Activated CD4-positive, alpha-beta T cell treated with anti-CD3 and anti-CD28 coated beads, Interleukin-2, amount 50 U/mL, for 16 hours (primary cell): Measurements from ENCODE around the gene IL6R.
A peak's percentile ranks its signal among the peaks of the same experiment; 100 is the strongest.
"Not testable (repeated sequence)": the region's sequence is repeated elsewhere in the genome, so short reads cannot be mapped to it uniquely, and the experiment has no call there.

Experiments used
- DNase-seq: peaks from one replicate; pipeline ENCODE4 v3.0.0-alpha.2; 2020

Gene IL6R

DNA sequence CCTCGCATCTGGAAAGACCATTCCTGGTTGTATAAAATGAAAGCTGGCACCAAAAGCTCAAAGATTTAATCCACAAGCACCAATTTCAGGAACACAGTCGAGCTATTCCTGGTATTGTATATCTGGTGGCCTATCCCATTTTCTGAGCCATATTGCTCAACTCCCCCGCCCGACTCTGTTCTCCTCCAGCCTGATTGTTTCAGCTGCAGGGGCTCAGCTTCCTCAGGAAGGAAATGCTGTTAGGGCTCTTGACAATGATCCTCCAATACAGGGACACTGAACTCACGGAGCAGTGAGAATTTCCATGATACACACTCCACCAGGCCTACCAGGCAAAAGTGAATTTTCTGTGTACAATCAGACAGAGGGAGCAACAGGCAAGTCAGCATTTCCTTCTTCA is 80.0 kb downstream of the IL6R start:
- no peak for DNase-seq

DNA sequence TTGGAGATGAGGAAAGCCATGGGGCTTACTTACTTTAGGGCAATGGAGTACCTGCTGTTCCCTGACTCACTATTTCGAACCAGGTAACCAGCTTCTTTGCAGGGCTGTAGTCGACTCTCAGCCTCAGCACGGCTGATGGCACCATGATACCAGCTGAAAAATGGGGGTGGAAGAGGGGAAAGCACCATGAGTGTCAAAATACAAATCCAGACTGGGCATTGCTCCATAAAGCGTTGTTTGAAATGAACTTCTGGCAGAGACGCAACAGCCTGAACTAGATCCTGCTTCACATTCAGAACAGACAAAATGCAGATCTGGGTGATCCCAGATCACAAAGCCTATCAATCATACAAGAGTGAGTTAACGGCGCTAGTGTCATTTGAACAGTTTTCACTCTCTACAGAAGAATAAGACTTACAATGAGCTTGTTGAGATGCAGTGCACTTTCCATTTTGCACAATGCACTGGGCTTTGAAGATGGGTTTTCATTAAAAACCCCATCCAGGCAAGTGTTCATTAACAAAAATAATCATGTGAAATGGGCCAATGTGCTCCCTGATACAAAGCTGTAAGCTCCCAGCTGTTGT is 80.9 kb downstream of the IL6R start:
- no peak for DNase-seq

DNA sequence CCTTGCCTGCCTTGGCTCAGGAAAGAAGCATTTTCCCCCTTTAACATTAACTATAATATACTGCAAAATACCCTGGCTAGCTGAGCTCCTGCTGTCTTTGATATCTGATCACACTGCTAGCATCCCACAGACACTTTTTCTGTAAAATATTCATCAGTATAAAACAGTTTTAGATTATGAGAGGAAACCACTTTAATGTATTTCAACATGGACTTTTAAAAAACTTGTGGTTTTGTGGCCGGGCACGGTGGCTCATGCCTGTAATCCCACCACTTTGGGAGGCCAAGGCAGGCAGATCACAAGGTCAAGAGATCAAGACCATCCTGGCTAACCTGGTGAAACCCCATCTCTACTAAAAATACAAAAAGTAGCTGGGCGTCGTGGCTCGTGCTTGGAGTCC is 81.6 kb downstream of the IL6R start:
- DNase-seq: not testable (repeated sequence)

DNA sequence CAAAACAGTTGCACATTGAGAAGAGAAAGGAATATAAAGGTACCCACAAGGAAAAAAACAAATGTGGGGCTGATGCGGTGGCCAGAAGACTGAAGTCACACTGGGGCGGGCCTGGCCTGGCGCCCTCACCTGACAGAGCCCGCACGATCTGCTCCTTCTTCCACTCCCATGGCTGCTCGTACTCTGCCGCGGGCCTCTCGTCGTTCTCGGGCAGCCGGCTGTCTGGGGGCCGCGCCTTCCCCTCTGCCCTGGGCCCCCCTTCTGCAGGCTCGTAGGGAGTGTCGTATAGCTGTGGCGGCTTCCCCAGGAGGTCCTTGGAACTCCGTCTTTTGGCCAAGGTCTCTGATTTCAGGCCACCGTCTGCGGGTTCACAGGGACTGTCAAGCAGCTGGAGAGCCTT is 83.8 kb downstream of the IL6R start:
- no peak for DNase-seq

DNA sequence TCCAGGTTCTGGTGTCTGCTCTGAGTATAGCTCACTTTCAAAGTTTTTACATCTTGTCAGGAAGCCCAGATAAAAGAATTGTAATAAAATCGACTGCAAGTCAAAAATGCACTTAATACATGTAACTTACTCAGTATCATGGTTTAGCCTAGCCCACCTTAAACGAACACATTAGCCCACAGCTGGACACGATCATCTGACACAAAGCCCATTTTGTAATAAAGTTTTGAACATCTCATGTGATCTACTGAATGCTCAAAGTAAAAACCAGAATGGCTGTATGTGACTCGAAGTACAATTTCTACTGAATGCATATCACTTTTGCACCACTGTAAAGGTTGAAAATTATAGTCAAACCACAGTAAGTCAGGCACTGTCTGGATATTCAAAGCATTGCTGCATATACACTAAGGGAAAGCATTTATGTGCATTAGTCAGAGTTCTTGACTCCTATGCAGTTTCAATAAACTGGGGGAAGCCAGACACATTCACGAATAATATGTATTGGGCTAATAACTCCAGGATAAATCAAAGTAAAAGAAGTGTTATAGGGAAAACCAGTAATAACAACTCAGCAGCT is 84.6 kb downstream of the IL6R start:
- no peak for DNase-seq

DNA sequence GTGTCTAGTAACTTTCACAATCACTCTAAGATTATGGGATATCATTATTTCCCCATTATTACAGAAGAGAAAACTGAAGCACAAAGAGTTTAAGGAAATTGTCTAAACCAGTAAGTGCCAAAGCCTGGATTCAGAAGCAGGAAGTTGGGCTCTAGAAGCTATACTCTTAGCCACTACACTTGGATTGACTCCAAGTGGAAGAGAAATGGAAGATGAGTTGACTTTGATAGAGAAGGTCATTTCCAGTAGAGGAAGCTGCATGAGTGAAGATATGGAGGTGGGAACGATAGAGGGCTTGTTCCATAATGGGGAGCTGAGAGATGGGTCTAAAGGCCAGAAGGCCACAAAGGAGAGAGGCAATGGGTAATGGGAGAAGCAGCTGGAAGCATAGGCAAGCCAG is 85.2 kb downstream of the IL6R start:
- no peak for DNase-seq

DNA sequence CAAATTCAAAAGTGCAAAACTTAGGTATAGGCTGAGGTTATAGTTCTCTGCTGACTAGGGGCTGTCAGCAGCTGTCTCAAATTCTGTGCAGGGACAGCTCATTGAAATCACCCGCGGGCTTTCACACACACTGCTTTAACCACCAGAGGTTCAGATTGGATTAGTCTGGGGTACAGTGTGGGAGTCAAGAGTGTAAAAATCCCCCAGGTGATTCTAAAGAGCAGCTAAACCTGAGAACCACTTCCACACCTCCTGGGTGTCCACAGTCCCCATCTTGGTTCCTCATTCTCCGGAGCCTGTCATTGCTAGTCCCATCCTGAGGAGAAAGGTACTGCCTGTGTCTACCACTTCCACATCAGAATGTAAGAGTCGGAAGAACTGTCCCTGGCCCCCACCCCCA is 87.0 kb downstream of the IL6R start:
- DNase-seq: no peak

DNA sequence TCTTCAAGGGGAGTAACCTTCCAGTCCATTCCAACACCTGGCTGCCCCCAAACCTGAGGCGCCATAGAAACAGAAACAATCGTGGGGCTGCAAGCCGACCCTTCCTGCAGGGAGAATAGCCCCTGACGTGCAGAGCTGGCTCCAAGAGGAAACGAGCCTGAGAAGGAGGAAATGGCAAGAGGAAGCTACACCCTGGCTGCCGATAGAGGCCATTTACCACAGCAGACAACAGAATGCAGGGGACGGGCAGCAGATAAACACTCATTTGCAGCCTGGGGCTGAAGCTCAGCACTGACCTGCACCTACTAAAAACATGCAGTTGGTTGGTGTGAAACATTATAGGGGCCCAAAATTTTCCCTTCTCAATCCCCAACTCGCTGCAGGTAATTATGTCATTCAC is 88.1 kb downstream of the IL6R start:
- DNase-seq: no peak

DNA sequence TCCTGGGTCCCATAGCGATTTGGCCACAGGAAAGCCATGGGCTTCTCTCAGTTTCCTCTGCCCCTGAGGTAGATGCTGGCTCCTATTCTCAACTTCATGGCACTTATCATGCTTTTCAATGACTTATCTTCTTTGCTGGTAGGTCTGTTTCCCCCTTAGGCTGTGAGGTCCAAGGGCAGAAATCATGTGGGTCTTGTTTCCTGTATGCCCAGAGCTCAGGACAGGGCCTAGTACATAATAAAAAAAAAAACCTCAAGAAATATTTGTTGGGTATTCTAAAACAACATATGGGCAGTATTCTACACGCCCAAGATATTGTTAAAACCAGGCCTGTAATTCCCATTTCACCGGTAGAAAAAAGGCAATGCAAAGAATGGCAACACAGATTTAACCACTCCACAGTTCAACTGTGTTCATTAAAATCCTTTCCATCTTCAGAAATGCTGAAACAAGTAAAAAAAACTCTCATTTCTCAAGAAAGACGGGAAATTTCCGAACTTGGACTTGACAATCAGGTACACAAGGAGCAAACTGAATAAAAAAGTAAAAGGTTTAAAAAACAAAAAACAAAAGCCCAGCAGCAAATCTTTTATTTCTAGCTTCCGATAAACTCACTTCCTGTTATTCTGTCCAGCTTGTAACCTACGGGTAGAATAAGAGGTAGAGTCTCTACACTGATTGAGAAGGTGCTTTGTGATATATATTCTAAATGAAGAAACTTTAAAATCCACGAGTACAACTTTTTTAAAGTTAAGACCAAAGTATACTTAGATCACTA is 90.5 kb downstream of the IL6R start:
- no peak for DNase-seq

DNA sequence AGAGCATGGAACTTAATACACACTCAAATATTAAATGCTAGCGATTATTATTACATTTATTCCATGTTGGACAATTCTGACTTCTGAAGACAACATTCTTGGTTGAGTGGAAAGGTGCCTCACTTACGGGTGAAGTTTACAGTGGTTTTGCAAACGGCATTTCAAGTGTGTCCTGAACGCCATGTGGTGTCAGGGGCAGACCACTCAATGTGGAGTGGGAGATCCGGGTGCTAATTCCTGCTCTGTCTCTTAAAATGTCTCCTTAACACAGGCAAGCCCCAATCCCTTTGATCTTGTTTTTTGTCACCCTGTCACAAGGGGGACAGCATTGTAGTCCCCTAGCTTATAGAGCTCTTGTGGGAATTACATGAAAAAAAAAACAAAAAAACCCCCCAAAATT is 91.2 kb downstream of the IL6R start:
- DNase-seq: no peak

DNA sequence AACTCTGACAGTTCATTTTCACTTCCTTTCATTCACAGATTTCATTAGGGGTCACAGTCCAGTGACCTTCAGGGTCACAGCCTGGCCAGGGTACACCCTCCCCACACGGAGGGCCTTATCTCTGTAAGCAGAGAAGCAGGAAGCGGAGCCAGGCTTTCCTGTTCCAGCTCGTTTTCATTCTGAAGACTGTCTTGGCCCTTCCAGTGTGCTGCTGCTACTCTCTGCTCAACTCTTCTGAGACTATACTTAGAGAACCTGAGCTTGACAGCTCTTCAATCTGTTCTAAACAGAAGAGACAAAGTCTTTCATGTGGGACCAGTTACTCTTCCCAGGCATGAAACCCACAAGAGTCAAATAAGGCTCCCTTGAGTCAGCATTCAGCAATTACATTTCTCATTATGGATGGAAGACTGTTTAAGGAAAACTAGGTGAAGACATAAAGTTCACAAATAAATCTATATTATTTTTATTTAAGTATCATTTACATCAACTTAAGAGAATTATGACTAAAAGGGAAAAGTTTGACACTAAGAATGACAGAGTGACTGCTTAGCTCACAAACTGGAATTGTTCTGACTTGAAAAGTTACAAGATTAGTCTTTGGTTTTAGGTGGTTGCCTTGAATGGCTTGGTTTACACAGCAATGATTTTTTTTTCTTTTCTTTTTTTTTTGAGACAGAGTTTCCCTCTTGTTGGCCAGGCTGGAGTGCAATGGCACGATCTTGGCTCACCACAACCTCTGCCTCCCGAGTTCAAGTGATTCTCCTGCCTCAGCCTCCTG is 92.1 kb downstream of the IL6R start:
- no peak for DNase-seq

DNA sequence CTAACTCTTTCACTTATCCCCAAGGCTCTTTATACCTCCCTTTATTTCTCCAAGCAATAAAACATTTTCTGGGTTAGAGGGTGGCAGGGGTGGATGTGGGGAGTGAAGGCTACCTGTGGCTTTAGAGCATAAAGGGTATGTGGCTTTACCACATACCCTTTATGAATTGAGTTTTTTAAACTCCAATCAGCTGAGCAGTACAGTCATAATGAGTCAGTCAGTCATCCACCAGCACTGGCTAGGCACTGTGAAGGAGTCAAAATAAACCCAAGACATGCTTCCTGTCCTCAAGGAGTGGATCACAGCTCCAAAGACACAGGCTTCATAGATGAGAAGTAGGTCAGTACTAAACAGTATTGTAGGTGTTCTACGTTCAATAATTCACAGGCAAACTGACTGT is 94.3 kb downstream of the IL6R start:
- DNase-seq: peak; percentile 39

DNA sequence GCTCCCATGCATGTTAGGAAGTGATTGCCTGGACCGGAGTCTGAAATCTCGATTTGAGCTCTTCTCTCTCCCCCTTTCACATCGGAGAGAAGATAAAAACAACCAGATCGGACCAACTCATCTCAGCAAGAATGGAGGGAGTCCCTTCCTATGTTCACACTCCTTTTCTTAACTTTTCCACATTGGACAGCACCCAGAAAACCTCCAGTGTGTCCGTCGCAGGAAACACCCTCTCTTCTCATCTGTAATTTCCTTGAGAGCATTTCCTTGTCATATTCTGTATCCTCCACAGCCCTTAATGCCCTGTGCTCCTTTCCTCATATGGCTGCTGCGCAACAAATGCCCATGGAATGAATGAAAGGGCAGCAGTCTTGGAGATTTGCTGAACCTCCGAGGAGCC is 95.4 kb downstream of the IL6R start:
- DNase-seq: no peak

DNA sequence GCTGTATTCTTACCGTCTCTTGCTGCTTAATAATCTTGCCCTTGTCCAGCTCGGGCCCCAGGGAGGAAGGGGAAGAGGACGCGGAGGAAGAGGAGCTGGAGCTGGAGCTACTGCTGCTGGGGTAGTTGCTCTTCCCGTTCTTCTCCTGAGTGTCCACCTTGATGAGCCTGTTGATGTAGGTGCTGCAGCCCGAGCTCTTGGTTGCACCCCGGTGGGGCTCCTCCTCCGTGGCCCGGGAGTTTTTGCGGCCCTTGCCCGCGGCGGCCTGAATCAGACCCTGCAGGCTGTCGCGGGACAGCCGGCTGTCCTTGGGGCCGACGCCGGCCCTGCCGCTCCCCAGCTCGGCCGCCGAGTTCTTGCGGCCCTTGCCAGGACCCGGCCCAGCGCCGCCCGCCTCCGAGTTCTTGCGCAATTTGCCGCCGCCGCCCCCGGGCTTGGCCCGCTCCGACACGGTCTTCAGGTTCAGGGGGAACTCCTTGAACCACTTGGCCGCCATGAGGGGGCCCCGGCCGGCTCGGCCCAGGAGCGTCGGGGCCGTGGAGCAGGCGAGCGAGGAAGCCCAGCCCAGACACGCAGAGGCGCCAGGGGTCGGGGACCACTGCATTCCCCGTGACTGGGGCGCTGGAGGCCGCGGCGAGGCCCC is 96.4 kb downstream of the IL6R start:
- DNase-seq: no peak

DNA sequence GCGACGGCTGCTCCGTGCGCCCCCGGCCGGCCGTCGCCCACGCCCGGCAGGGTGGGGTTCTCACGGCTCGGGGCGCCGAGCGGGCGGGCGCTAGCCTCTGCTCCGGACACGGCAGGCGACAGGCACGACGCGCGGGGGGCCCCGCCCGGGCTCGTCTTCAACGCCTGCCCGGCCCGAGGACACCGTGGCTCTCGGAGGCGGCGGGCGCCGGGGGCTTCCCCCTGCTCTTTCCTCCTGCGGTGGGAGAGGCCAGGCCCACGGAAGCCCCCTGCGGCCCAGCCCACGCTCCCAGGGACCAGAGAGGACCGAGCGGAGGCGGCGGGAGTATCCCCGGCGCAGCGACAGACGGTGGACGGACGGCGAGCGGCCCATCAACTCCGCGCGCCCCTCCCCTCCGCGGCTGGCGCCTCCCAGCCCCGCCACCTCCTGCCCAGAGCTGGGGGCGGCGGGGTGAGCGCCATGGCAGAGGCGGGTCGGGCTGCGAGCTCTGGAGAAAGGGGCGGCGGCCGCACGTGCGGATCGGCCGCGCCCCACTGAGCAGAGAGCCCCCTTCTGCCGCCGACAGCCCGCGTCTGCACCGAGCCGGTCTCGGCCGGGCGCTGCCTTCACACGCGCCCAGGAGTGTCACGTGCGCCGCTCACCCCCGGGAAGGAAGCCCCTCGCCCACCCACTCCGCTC is 97.1 kb downstream of the IL6R start, which contains the start of the genes SHE and TDRD10:
TSS of gene SHE (minus strand) at position 347 of the 678 bp plus-strand sequence. CDS start 386 bp downstream, outside the sequence.
TSS of gene TDRD10 (plus strand) at position 154 of the 678 bp plus-strand sequence. CDS start 4,685 bp downstream, outside the sequence.
- DNase-seq: no peak

DNA sequence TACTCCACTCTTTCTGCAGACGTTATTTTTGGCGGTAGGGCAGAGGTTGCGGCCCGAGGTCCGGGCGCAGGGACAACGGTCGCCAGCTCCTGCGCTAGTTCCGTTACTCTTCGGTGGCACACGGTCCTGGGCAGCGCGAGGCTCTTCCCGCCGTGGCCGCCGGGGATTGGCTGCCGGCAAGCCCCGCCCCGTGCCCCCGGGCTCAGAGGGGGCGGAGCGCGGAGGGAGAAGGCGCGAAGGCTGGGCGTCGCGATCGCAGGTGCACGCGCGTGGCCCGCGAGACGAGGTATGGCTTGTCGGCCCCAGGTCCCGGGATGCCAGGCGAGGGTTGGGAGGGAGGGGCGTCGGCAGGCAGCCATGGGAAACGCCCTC is 97.6 kb downstream of the IL6R start:
- DNase-seq: no peak

DNA sequence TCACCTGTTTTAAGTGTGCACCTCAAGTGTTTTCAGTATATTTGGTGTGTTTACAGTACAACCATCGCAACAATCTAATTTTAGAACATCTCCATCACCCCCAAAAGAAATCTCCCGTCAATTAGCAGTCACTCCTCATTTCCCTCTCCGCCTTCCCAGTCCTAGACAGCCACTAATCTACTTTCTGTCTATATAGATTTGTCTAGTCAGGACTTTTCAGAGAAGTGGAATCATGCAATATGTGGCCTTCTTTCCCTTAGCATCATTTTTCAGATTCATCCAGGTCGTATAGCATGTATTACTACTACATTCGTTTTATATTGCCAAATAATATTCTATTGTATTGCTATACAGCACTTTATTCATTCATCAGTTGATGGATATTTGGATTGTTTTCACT is 98.8 kb downstream of the IL6R start:
- DNase-seq: no peak

DNA sequence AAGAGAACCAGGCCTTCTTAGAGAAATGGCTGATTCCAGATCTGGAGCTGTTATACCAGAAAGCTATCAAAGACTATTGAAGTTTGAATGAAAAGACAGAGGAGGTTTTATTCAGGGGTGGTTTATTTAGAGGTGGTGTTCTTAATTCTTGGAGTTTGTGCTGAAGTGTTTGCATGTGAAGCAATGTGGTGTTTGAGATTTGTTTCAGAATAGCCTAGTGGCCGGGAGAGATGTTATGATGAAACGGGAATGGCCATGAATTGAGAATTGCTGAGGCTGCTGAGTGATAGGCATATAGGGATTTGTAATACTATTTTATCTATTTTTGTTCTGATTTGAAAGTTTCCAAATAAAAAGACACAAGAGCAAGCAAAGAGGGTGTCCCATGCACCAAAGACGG is 107.6 kb downstream of the IL6R start:
- no peak for DNase-seq

DNA sequence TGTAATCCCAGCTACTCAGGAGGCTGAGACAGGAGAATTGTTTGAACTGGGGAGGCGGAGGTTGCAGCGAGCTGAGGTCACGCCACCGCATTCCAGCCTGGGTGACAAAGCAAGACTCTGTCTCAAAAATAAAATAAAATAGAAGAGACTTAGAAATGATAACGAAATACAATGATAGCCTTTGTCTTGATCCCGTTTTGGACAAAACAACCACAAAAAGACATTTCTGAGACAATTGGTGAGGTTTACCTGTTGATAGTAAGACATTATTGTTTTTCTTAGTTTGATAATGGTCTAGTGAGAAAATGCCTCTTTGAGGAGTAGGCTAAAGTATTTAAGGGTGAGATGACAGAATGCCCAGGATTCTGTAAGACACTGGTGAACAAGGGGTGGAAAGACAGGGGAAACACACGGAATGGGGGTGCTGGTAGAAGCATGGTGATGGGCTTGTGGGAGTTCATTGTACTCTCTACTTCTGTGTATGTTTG is 109.0 kb downstream of the IL6R start:
- DNase-seq: no peak

DNA sequence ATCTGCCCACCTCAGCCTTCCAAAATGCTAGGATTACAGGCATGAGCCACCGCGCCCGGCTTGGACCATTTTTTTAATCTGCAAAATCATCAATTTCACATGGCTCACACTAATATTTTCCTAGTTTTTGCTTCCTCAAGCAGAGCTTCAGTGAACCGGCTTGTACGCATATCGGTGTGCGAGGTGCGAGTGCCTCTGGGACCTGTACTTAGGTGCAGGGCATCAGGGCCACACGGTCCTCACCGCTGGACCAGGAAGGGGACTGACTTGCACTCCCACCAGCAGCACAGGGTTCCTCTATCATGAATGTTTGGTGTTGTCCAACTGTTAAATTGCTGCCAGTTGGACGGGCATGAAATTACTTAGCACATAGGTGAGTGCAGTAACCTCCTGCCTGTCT is 112.5 kb downstream of the IL6R start:
- no peak for DNase-seq
